ENCODE results near the gene AGAP1. TPM values are rescaled to one million over a fixed set of nuclear protein-coding genes. Genes with fewer than 3 reads are reported as not detected.

Gene AGAP1
- total RNA-seq, 3 donors from 2014 or later = 1.9 to 2.6 (median 2.1) TPM

- H3K4me1 Mint-ChIP-seq (ENCODE audit: low read depth) = no peaks in the 10 kb centered on the region
- no peaks in the 10 kb centered on the region for H3K36me3 Mint-ChIP-seq (ENCODE audit: insufficient read depth)
- peaks cover 33% of the 10 kb centered on the region for H3K27me3 Mint-ChIP-seq (ENCODE audit: low read depth)
- no peak for ATAC-seq
- H3K4me3 Mint-ChIP-seq = no peak overlapping the region
- DNase-seq = no peak
- H3K9me3 Mint-ChIP-seq = no peaks in the 10 kb centered on the region
Measured at GRCh38 chr2:235508371-235509160, 14.7 kb downstream of the AGAP1 start.

GRCh38 chr2:235510318-235510717 is 16.5 kb downstream of the AGAP1 start:
- ATAC-seq = no peak
- no peak overlapping the region for H3K4me3 Mint-ChIP-seq

GRCh38 chr2:235511187-235511661 is 17.4 kb downstream of the AGAP1 start:
- Mint-ChIP-seq H3K27me3 (ENCODE audit: low read depth) (peaks cover 17% of the 10 kb centered on the region), H3K4me1 (ENCODE audit: low read depth) (no peaks in the 10 kb centered on the region), H3K4me3 (no peak overlapping the region), H3K36me3 (ENCODE audit: insufficient read depth) (no peaks in the 10 kb centered on the region), H3K9me3 (no peaks in the 10 kb centered on the region)
- DNase-seq = no peak
- ATAC-seq = no peak

More at GRCh38 chr2:235510318-235510717, 16.5 kb downstream of the AGAP1 start:
- Mint-ChIP-seq H3K36me3 (ENCODE audit: insufficient read depth) (no peaks in the 10 kb centered on the region), H3K4me1 (ENCODE audit: low read depth) (no peaks in the 10 kb centered on the region), H3K27me3 (ENCODE audit: low read depth) (peaks cover 20% of the 10 kb centered on the region), H3K9me3 (no peaks in the 10 kb centered on the region)
- DNase-seq = no peak

- Mint-ChIP-seq H3K4me3 (no peak overlapping the region), H3K27me3 (ENCODE audit: low read depth) (peaks cover 11% of the 10 kb centered on the region), H3K9me3 (no peaks in the 10 kb centered on the region), H3K36me3 (ENCODE audit: insufficient read depth) (no peaks in the 10 kb centered on the region), H3K4me1 (ENCODE audit: low read depth) (no peaks in the 10 kb centered on the region)
- no peak for DNase-seq
- ATAC-seq = no peak
Measured at GRCh38 chr2:235511751-235512698, 18.2 kb downstream of the AGAP1 start.

GRCh38 chr2:235512699-235513053 is 18.8 kb downstream of the AGAP1 start:
- no peak for DNase-seq
- H3K4me3 Mint-ChIP-seq = no peak overlapping the region
- ATAC-seq = no peak
- no peaks in the 10 kb centered on the region for H3K36me3 Mint-ChIP-seq (ENCODE audit: insufficient read depth)
- peaks cover 9% of the 10 kb centered on the region for H3K27me3 Mint-ChIP-seq (ENCODE audit: low read depth)
- no peaks in the 10 kb centered on the region for H3K4me1 Mint-ChIP-seq (ENCODE audit: low read depth)
- no peaks in the 10 kb centered on the region for H3K9me3 Mint-ChIP-seq

- Mint-ChIP-seq H3K27me3 (ENCODE audit: low read depth) (peaks cover 7% of the 10 kb centered on the region), H3K36me3 (ENCODE audit: insufficient read depth) (no peaks in the 10 kb centered on the region), H3K4me3 (no peak overlapping the region), H3K9me3 (no peaks in the 10 kb centered on the region), H3K4me1 (ENCODE audit: low read depth) (no peaks in the 10 kb centered on the region)
- no peak for DNase-seq
- ATAC-seq = no peak
Measured at GRCh38 chr2:235513984-235514626, 20.3 kb downstream of the AGAP1 start.

GRCh38 chr2:235514627-235515363 is 21.0 kb downstream of the AGAP1 start:
- DNase-seq (no peak), ATAC-seq (no peak)
- Mint-ChIP-seq H3K4me3 (no peak overlapping the region), H3K36me3 (ENCODE audit: insufficient read depth) (no peaks in the 10 kb centered on the region), H3K9me3 (no peaks in the 10 kb centered on the region), H3K27me3 (ENCODE audit: low read depth) (peaks cover 5% of the 10 kb centered on the region), H3K4me1 (ENCODE audit: low read depth) (no peaks in the 10 kb centered on the region)

- peaks cover 8% of the 10 kb centered on the region for H3K27me3 Mint-ChIP-seq (ENCODE audit: low read depth)
- H3K9me3 Mint-ChIP-seq = no peaks in the 10 kb centered on the region
- no peaks in the 10 kb centered on the region for H3K4me1 Mint-ChIP-seq (ENCODE audit: low read depth)
- no peak for DNase-seq
- no peaks in the 10 kb centered on the region for H3K36me3 Mint-ChIP-seq (ENCODE audit: insufficient read depth)
- no peak for ATAC-seq
- no peak overlapping the region for H3K4me3 Mint-ChIP-seq
Measured at GRCh38 chr2:235515364-235515742, 21.5 kb downstream of the AGAP1 start.

GRCh38 chr2:235515821-235516220 is 22.0 kb downstream of the AGAP1 start:
- ATAC-seq = no peak
- no peak for DNase-seq
- H3K9me3 Mint-ChIP-seq = no peaks in the 10 kb centered on the region
- no peaks in the 10 kb centered on the region for H3K4me1 Mint-ChIP-seq (ENCODE audit: low read depth)
- no peaks in the 10 kb centered on the region for H3K36me3 Mint-ChIP-seq (ENCODE audit: insufficient read depth)
- H3K4me3 Mint-ChIP-seq = no peak overlapping the region
- H3K27me3 Mint-ChIP-seq (ENCODE audit: low read depth) = peaks cover 6% of the 10 kb centered on the region

- Mint-ChIP-seq H3K4me3 (no peak overlapping the region), H3K27me3 (ENCODE audit: low read depth) (peaks cover 9% of the 10 kb centered on the region), H3K4me1 (ENCODE audit: low read depth) (no peaks in the 10 kb centered on the region), H3K36me3 (ENCODE audit: insufficient read depth) (no peaks in the 10 kb centered on the region), H3K9me3 (no peaks in the 10 kb centered on the region)
- ATAC-seq = no peak
- no peak for DNase-seq
Measured at GRCh38 chr2:235516257-235516656, 22.4 kb downstream of the AGAP1 start.

- no peak for ATAC-seq
- H3K27me3 Mint-ChIP-seq (ENCODE audit: low read depth) = peaks cover 13% of the 10 kb centered on the region
- no peak for DNase-seq
Measured at GRCh38 chr2:235518322-235519090, 24.7 kb downstream of the AGAP1 start.

GRCh38 chr2:235520787-235521186 is 26.9 kb downstream of the AGAP1 start:
- Mint-ChIP-seq H3K36me3 (ENCODE audit: insufficient read depth) (no peaks in the 10 kb centered on the region), H3K4me3 (no peak overlapping the region), H3K9me3 (no peaks in the 10 kb centered on the region), H3K27me3 (ENCODE audit: low read depth) (peaks cover 13% of the 10 kb centered on the region), H3K4me1 (ENCODE audit: low read depth) (no peaks in the 10 kb centered on the region)
- no peak for DNase-seq
- no peak for ATAC-seq

More at GRCh38 chr2:235518322-235519090, 24.7 kb downstream of the AGAP1 start:
- Mint-ChIP-seq H3K4me3 (no peak overlapping the region), H3K36me3 (ENCODE audit: insufficient read depth) (no peaks in the 10 kb centered on the region), H3K9me3 (no peaks in the 10 kb centered on the region), H3K4me1 (ENCODE audit: low read depth) (no peaks in the 10 kb centered on the region)

- Mint-ChIP-seq H3K27me3 (ENCODE audit: low read depth) (peaks cover 13% of the 10 kb centered on the region), H3K4me3 (no peak overlapping the region), H3K9me3 (no peaks in the 10 kb centered on the region), H3K36me3 (ENCODE audit: insufficient read depth) (no peaks in the 10 kb centered on the region), H3K4me1 (ENCODE audit: low read depth) (no peaks in the 10 kb centered on the region)
- no peak for DNase-seq
- no peak for ATAC-seq
Measured at GRCh38 chr2:235521844-235522243, 28.0 kb downstream of the AGAP1 start.
